Endometrial microvascular endothelial cells (primary cell): Measurements from ENCODE around the gene TRIM52. TPM values are rescaled to one million over a fixed set of nuclear protein-coding genes. Genes with fewer than 3 reads are reported as not detected.

Experiments
- in situ Hi-C: cut with HindIII; loops from 2 replicates; pipeline ENCODE4 v1.10.0; 2017; ENCODE audit warnings: low sequenced_read_pairs, low pct_unique_long_range_greater_than_20kb; ENCODE audit errors: inconsistent ontology term
- total RNA-seq: library from RNA; depleted of rRNA; stranded (reverse); fragments of >200 nt; gene quantifications from one replicate; pipeline ENCODE4 v1.2.3, GENCODE V29; 2015; ENCODE audit errors: inconsistent ontology term

Gene TRIM52
- total RNA-seq, 1 donor from 2014 or later = 3.9 TPM

DNA sequence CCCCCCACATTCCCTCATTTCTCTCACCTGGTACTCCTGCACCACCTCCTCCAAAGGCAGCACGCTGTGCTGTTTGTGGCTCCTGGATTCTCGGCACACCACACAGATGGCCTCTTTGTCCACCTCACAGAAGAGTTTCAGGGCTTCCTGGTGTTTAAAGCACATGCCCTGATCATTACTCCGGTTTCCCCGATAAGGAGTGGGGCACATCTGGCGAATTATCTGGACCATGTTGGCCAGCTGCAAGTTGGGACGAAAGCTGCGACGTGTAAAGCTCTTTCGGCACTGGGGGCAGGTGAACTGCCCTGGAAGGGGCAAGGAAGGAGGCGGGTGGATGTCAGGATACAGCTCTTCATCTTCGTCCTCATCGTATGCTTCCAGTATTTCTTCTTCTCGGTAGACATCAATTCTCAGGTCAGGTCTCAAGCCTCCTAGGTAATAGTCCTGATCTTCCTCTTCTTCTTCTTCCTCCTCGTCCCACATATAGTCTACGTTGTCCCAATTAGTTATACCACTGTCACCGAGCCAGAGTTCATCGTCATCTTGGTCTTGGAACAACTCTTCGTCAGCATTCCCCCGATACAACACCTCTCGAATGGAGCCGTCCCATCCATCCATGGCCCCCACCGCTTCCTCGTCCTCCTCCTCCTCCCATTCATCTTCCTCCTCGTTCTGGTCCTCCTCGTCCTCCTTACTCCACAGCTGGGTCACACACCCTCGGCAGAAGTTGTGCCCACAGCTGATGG is 796 bp downstream of the TRIM52 start:
- in situ Hi-C loops = no loop called here

DNA sequence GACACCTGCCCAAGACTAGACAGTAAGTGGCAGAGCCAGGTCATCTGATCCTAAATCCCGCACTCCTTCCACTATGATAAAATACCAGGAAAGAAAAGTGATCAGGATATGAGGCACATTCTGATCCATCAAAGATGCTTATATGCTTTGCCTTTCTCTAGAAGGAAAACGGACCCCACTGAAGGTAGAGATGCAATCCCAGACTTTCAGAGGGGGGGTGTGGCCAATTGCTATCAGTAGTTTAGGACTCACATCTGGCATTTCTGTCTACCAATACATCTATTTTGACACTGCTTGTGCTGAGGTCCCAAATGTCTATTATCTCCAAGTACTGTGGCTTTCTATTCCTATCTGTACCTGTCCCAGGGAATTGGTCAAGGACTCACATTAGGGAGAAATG is 1.7 kb downstream of the TRIM52 start:
- in situ Hi-C loops = no loop called here

DNA sequence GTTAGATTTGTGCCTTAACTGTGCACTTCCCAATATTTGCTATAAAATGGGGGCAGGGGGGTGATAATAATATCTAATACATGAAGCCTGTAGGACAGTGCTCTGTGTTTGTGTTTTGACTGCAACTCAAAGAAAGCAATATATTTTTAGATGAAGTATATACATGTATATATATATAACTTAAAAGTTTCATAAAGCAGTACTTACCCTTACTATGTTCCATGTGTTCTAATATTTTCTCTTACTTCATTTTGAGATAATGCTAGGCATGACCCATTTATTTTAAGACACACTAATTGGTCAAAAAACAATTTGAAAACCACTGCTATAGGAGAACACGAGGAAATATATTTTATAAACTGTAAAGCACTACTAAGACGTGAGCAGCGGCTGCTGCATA is 2.4 kb downstream of the TRIM52 start:
- in situ Hi-C loops = no loop called here

DNA sequence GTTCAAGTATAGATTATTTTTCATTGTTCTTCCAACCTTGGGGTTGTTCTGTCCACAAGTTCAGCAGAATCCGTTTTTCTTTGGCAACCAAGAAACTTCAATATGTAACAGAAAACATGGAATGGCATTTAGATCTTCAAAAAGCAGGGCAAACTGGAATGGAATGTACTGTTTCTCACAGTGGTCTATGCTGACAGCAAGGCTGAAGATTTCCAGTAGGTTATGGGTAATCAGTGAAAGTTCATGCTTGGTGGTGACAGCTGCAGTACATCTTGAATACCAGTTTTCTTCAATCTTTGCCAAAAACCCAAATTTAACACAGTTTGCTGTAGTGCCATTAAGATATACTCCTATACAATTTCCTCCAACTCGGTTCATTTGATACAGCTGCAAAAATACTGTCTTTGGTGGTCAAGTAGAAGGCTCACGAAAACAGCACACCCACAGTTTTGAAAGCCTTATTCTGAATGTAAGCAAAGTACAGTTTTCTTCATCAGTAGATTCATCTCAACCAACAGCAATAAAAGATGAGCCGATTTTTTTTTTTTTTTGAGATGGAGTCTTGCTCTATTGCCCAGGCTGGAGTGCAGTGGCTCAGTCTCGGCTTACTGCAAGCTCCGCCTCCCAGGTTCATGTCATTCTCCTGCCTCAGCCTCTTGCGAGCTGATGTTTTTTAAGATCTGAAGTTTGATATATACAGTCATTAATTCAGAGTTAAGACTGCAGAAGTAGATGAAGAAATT is 4.9 kb downstream of the TRIM52 start:
- in situ Hi-C loops = no loop called here

DNA sequence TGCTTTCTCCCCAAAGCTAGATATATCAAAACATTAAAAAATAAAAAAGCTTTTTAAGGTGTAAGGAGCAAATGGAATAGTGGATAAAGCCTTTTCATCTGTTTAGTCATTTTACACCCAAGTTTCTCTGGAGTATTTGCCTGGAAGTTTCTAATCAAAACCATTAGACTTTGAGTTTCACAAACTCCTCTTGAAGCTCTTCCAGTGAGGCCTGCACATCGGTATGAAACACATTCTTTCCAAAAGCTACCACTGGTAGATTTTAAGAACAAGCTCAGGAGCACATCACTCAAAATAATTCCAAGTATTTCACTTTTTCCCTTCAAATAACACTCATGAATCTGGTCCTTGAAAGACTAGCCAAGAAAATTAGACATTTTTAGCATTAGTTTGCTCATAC is 5.7 kb downstream of the TRIM52 start:
- in situ Hi-C loops = no loop called here

DNA sequence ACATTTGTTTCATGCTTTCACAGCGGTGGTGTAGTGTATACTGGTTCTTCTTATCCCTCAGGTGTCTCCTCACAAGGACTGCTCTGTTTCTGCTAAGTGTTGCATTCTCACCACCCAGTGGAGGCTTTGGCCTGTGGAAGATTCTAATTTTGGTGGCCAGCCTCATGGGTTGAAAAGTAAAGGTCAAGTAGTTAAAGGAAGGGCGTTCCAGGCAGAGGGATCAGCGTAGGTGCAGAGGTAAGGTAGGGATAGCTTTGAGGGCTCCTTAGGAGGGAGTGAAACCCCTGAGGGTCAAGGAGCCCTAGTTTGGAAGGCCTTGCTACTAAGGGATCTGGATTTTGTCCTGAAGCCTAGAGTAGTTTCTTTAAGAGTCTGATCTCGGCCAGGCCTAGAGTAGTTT is 12.7 kb downstream of the TRIM52 start:
- in situ Hi-C loops = no loop called here

DNA sequence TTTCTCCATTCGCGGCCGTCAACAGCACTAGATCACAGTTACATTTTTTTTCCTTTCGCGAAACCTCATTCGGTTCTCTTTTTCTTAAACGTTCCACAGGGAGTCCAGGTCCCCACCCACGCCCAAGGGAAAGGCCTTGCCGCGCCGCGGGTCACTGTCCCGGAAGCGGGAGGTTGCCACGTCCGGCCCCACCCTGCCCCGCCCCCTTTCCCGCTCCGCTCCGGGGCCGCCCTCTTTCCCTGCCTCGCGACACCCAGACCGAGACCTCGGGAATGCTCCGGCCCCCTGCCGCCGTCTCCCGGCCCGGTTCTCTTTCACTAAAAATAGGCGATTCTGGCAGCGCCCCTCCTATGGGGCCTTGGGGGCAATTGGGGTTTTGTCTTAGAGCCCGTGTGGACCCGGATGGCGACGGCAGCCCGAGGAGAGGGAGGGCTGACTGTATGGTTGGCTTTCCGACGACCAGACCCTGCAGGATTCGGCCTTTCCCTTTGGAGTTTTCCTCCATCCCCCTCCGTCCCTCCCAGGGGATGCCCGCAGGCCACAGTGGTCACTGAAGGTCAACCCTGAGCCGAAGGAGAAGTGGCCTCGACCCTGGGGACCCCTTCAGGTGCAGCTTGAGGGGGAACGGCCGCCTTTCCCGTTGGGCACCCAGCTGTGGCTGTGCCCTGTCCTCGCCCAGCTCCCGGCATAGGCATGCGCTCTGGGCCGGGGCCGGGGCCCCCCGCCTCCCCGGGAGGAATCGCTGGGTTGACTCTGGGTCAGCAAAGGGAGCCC is 14.5 kb downstream of the TRIM52 start:
- in situ Hi-C loops = no loop called here

DNA sequence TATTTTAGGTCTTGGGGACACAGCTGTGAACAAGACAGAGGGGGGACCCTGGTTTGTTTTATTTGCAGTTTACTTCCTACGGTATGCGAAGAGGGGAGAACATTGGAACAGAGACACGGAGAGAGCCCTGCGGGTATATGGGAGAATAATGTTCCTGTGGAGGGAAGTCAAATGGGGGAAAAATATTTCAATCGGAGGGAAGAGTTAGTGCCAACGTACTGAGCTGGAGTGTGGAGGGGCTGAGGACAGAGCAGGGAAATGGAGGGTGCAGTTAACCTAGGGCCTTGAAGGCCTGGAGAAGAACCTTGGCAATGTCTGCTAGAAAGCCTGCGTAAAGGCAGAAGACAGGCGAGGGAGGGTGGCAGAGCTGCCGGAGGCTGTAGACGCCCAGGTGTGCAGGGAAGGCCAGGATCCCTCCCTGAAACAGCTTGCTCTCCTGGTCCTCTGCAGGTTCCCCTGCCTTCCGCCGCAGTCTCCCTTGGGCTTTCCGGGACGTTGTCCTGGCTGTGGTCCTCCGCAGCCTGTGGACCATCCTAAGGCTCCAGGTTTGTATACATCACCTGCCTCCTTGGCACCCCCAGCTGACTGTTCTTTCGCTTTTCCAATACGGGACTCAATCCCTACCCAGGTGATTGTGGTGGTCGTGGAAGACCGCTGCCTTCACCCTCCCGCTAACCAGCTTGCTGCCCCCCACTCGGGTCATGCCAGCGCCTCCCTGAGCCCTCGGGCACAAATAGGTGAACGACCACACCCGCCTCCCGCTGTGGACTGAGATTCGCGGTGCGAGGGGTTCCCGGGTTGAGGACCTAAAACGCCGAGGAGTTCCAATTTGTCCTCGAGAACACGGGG is 15.3 kb downstream of the TRIM52 start:
- in situ Hi-C loops = no loop called here

DNA sequence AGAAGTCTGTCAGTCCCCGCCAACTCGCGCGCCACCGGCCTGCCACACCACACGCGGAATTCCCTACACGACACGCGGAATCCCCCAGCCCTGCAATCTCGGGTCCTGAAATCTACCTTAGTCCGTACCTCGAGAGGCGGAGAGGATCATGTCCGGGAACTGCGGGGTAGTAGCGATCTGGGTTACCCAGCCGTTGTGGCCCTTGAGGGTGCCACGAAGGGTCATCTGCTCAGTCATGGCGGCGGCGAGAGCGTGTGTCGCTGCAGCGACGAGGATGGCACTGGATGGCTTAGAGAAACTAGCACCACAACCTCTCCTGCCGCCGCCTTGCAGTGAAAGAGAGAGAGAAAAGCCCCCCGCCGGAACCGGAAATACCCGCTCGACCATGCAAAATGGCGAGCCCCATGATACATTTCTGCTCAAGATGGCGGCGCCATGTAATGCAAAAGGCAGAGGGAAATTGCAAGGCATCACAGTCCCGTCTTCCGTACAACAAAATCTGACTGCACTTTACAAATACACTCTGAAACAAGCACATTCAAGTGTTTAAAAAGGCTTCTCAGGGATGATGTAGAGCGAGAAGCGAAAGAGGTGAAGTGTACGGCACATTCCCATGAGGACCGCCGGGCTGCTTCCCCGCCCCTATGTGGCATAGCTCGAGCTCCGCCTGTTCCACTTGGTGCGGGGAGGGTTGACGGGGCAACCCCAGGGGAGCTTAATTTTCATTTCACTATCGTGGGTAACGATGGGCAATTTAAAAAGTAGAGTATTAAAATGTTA is 17.2 kb downstream of the TRIM52 start, which contains the start of gene RACK1:
RACK1 (minus strand) TSS at position 343 of the 780 bp plus-strand sequence; CDS start at position 237, 106 bp downstream.
- in situ Hi-C loops = no loop called here

DNA sequence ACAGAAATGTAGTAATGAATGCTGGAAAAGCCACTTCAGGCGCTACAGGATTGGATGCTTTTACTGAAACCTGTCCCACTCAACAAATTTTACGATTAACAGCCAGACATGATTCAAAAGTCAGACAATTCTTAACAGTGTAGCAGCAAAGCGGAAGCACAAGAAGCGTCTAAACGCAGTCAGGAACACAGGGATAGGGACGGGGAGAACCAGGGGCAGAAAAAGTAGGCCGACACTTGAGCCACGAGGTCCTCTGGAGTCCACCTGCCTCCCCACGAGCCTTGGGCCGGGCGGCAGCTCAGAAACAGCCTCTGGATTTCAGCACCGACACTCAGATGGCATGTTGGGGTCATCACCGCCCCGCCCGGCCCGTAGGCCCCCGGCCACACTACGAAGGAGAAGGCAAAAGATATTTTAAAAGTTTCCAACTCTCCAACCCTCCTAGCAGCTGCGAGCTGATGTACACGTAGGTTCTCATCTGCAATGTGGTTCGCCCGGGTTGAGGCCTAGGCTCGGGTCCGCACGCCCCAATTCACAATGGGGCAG is 17.9 kb downstream of the TRIM52 start:
- in situ Hi-C loops = no loop called here

DNA sequence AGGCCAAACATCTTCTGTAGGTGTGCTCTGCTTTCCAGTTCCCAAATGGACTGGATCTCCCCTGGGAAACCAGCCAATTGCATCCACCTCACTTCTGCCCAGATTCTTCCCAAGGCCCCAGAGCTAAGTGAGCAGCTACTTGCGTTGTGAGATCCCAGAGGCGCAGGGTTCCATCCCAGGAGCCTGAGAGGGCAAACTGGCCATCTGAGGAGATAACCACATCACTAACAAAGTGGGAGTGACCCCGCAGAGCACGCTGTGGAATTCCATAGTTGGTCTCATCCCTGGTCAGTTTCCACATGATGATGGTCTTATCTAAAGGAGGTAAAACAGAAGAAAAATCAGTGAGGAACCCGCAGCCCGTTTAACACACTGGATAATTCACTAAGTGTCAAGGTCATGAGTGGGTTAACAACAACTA is 18.9 kb downstream of the TRIM52 start:
- in situ Hi-C loops = no loop called here

DNA sequence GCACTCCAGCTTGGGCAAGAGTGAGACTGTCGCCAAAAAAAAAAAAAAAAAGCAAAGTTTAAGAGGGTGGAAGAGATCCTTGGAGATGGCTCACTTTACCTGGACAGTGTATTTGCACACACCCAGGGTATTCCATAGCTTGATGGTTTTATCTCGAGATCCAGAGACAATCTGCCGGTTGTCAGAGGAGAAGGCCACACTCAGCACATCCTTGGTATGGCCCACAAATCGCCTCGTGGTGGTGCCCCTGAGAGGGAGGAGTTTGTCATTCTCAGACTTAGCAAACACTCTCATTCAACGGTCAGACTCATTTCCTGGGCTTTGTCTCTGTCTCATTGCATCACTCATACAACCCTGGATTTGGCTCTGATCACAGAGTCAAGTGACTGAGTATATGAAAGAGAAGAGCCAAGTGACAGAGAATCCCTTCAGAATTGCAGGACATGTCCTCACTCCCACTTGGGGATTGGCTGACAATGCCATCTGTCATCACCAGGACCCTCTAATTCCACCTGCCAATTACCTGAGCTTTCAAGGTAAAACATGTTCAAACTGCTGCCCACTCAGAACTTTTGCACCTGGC is 19.5 kb downstream of the TRIM52 start:
- in situ Hi-C loops = no loop called here

DNA sequence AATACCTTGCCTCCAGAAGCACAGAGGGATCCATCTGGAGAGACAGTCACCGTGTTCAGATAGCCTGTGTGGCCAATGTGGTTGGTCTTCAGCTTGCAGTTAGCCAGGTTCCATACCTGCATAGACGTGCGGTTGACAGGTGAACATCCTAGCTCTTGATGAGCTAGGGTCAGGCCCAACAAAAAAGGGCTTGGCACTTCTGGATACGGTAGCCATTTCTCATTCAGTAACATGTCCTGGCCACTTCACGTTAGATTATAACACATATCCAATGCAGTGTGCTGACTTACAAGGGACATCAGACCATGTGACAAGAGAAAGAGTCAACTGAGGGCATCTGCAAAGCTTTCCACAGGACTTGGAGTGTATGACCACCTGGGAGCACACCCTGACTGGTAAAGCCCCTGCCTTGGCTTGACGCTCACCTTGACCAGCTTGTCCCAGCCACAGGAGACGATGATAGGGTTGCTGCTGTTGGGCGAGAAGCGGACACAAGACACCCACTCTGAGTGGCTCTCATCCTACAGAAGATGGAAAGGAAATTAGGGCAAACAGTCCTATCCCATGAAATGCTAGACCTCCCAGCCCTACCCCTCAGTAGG is 21.8 kb downstream of the TRIM52 start:
- in situ Hi-C loops = no loop called here

DNA sequence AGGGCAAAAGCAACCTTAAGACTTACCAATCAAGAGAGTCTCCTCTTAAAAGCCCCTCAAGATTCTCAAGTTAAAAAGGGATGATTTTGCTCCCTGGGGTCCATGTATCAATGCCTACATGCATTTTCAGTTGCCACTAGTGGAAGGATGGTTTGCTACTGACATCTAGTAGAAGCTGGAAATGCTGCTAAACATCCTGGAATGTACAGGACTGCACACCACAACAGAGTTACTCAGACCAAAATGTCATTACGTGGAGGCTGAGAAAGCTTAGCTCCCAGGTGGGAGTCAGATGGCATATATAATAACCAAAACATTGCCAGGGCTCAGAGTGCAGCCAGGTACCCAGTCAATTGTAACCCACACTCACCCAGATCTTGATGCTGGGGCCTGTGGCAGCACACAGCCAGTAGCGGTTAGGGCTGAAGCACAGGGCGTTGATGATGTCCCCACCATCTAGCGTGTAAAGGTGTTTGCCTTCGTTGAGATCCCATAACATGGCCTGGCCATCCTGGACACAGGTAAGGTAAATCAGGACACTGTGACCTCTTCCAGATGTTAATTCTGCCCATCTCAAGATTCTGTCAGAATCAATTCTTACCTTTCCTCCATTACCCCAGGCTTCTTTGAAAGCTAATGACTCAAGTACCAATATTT is 23.1 kb downstream of the TRIM52 start:
- in situ Hi-C loops = no loop called here

DNA sequence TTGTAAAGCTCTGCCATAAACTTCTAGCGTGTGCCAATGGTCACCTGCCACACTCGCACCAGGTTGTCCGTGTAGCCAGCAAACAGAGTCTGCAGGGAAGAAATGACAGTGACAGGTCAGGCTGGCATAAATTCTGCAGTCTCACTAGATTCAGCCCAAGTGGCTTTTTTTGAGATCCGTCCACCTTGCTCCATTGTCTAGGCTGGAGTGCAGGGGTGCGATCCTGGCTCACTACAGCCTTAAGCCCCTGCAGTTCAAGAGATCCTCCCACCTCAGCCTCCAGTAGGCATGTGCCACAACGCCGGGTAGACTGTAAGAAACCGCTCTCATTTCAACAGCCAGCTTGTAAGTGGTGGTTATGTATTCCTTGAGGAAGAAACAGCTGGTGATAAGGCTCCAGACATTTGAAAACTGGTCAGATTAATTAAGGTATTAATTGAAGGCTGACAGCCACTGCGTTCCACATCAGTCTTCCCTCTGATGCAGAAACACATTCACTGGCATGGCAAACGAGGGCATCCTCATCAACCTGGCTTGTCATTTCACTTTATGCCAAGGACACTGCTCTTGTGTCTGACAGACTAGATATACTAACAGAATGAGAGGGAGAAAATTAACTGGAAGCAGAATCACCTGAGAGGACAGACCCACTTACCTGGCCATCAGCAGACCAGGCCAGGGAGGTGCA is 23.8 kb downstream of the TRIM52 start:
- in situ Hi-C loops = no loop called here

DNA sequence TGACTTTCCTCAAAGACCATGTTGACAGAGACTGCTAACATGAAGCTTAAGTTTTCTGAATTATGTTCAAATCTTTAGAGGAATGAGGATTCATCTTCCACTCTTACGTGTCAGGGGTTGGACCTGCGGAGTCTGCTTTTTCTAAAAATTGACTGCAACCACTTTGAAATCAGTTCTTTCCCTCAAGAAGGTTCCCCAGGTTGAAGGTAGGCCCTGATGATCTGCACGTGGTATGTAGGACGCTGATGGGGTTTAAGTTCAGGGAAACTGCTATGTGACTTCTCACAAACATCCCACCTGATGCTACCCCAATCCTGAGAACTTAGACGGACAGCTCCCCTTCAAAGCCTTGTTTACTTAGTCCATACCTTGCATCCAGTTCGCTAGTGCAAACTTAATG is 24.5 kb downstream of the TRIM52 start:
- in situ Hi-C loops = no loop called here
